Activated effector memory CD4-positive, alpha-beta T cell treated with Interleukin-2 at 50 U/mL for 16 hours (primary cell): Measurements from ENCODE around the gene MYO10.
"Not testable (repeated sequence)": the region's sequence is repeated elsewhere in the genome, so short reads cannot be mapped to it uniquely, and the experiment has no call there.

Experiments
- DNase-seq: peaks from one replicate; pipeline ENCODE4 v3.0.0-alpha.2; 2020

The MYO10 gene

DNA sequence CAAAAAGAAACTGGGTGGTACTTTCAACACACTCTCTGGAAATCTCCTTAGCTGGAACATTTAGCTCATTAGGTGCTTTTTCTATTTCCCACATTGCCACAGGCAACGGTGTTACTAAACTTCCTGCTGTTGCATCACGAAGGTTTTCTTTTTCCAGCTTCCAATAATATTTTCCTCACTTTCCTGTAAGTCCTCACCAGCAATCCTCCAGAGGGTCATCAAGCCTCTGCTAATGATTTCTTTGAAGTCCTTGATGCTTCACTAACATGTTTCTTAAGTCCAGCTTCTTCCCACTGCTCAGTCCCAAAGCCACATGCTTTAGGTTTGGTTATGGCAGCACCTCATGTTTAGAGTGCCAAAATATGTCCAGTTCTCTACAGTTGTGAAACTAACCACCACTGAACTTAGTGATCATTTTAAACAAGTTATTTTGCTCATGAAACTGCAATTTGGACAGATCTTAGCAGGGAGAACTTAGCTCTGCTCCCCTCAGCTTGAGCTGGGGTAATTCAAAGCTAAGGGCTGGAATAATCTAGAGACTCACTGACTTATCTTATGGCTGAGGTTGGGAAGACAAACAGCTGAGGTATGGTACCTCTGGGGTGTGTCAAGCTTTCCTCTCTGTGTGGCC, 279.4 kb downstream of the MYO10 start:
- DNase-seq = no peak

DNA sequence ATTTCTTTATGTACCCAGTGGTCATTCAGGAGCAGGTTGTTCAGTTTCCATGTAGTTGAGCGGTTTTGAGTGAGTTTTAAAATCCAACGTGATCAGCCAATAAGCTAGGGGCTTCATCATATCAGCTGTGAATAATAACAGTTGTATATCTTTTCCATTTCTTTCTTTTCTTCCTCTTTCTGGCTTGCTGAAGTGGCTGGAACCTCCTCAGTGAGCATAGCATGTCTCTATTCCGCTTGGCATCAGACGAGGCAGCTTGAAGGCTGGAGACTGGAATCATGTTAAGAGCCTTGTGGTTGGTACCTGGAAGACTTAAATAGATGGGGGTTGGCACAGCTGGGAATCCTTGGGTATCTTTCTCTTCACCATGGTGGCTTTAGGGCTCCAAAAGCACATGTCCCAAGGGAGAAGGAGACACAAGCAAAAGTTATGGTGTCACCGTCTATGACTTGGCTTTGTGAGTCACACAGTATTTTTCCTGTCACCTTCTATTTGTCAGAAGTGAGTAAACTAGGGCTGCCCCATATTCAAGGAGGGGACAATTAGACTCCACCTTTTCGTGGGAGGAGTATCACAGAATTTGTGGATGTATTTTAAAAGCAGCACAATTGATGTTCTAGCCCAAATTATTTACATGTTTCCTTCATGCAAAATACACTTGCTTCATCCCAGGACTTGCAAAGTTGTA, 281.3 kb downstream of the MYO10 start:
- no peak for DNase-seq

DNA sequence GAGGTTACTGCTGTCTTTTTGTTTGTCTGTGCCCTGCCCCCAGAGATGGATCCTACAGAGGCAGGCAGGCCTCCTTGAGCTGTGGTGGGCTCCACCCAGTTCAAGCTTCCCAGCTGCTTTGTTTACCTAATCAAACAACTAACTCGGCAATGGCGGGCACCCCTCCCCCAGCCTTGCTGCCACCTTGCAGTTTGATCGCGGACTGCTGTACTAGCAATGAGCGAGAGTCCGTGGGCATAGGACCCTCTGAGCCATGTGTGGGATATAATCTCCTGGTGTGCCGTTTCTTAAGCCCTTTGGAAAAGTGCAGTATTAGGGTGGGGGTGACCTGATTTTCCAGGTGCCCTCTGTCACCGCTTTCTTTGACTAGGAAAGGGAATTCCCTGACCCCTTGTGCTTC, 287.3 kb downstream of the MYO10 start:
- not testable (repeated sequence) for DNase-seq

DNA sequence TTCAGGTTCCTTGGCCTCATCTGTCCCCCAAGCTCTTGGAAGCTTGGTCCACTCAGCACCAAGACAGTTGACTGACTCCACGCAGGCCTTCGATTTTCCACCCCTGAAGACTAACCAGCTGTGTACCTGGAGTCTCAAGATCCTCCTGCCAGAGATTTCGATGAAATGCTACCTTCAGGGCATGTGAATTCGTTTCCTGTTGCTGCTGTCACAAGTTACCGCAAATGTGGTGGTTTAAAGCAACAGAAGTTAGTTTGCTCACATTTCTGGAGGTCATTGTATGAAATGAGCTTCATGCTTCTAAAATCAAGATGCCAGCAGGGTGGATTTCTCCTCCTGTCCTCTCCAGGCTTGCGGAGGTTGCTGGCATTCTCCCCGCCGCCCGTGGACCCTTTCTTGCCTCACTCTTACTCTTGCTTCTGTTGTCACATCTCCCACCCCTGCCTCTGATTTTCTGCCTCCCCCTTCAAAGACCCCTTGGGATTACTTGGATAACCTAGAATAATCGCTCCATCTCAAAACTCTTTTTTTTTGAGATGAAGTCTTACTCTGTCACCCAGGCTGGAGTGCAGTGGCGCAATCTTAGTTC, 291.7 kb downstream of the MYO10 start:
- DNase-seq = no peak

DNA sequence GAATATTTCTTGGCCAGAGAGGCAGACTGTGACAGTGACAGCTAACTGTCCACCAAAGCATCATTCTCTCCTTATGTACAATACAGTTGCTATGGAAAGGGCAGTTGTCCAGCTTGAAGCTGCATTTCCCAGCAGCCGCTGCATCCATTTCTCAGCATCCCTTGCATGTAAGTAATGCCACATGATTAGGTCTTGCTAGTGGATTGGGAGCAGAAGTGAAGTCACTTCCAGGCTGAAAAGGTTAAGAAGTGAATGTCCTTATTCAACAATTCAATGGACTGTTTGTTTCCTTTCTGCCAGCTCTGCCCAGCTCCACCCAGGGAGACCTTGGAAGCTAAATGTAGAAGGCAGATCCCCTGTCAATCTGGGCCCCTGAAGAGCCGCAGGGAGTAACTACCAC, 293.2 kb downstream of the MYO10 start:
- DNase-seq = no peak

DNA sequence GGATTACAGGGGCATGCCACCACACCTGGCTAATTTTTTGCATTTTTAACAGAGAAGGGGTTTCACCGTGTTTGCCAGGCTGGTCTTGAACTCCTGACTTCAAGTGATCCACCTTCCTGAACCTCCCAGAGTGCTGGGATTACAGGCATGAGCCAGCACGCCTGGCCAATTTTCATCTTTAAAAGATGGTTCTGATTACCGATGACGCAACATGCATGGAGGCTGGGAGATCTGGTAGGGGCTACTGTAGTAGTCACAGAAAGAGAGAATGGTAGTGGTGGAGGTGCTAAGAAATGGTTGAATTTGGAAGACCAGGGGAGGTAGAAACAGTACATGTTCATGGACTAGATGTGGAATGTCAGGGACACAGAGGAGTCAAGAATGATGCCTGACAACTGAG, 296.9 kb downstream of the MYO10 start:
- no peak for DNase-seq

DNA sequence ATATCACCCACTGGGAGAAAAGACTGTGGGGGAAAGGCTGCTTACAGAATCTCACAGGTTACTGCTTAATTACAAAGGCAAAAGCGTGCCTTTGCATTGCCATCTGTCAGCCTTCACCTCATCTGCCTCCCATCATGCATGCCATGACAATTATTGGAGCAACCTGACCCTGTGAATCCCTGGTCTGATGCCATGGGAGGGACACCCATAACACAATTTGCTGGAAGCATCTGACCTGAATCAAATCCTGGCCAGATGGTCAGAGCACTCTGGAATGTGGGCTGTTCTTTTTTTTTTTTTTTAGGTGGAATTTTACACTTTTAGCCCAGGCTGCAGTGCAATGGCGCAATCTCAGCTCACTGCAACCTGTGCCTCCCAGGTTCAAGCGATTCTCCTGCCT, 307.7 kb downstream of the MYO10 start:
- no peak for DNase-seq

DNA sequence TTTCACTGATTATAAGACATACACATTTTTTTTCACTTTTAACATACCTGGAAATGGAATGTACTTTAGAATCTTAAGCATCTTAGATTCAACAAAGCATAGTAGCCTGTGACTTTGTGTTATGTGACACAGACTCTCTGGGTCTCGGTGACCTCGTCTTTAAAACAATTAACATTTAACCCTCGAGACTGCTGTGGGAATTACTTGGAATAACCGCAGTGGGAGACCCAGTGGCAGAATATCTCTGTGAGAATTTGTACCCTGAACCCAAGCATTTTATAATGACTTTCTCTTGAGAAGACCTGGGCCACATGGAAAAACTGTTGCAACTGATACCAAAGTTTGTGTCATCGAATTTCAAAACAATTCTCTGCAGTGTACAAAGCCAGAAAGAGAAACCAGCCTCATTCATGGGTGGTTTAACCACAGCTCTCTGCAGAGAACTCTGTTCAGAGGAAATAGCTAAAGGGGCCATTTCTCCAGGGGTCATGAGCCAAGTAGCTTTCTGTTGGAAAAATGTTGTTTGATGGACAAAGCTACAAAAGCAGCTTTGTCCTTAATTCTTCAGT, 309.3 kb downstream of the MYO10 start:
- DNase-seq = no peak

DNA sequence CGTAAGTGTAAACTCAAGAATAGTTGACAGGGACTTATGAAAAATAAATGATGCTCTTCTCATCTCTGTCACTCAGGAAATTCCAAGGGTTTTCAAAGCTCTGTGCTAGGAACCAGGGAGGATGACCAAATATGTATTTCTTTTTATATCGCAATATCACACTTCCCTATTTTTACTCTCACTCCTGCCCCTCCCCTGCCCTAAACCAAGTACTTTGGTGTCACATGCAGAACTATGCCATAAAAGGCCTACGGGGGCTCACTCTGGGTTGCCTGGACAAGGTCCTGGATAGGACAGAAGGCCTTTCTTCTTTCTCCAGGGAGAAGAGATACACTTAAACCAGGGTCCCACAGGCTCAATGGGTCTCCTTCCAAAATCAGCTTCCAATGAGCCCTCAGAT, 311.0 kb downstream of the MYO10 start:
- no peak for DNase-seq

DNA sequence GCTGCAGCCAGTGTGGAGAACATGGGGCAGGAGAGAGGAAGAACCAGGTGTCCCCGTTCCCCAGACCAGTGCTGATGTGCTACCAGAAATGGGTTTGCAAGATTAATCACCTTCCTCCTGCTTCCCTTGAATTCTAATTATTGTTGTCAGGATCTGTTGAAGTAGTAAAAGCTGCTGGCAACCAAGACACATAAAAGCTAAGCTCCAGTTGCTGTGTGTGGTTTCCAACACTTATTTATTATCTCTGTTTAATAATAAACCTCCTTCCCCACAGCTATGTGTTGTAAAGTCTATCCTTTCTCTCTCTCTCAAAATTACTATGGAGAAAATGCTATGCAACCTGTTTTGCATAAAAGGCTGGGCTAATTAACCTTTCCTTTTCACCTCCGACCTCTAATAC, 317.0 kb downstream of the MYO10 start:
- no peak for DNase-seq

DNA sequence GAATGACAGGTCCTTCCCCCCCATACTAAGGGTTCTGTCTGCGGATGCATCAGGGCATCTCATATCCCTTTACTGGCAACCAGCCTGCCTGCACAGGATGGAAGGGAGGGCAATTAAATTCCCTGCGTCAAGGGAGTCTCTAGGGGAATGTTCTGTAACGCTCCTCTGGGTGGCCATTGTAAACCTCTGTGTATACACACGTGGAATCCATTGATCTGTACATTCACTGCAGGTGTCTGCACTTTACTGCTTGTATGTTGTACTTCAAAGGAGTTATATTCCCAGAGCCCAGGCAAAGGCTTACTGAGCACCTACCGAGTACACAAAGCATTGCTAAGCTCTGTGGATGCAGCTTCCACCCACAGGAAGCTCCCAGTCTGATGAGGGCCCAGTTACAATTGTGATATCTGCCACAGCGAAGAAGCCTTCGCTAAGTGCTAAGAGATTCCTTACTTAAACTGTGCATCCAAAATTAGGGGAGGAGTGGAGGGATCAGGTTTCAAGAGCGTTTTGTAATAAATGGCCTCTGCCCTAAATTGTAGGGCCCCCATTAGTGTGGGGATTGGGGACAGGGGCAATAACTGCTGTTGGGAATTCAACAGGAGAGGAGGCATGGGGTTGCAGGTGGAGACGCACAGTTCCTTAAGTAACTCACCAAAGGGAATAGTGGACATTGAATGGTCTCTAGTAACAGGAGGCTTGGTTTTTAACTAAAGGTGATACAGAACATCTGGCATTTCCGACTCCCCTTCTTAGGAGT, 317.8 kb downstream of the MYO10 start:
- DNase-seq = no peak

DNA sequence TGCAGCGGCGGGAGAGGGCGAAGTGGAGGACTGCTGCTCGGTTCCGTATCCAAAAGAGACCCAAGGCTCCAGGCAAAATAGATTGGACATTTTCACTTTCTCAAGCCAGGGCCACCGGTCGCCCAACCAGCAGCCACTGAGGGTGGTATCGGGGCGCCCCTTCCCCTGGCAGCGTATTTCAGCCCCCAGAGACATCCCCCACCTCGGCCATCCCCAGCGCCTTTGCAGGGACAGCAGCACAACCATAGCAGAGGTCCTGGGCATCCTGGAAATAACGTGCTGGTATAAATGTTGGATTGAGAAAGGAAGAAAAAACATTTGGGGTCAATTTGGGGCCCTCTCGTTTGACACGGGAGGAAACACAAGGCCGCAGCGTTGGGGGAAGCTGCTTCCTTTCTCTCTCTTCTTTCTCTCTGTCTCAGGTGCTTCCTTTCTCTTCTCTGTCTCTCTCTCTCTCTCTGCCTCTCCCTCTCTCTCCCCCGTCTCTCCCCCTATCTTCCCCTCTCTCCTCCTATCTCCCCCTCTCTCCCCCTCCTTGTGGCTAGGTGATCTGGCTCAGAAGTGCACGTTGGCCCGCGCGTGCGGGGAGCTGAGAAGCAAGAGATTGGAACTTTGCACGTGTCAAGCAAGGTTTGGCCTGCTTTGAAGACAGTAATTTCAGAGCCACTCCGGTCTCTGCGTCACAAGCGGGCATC, 318.7 kb downstream of the MYO10 start:
- DNase-seq = peak; percentile 47

DNA sequence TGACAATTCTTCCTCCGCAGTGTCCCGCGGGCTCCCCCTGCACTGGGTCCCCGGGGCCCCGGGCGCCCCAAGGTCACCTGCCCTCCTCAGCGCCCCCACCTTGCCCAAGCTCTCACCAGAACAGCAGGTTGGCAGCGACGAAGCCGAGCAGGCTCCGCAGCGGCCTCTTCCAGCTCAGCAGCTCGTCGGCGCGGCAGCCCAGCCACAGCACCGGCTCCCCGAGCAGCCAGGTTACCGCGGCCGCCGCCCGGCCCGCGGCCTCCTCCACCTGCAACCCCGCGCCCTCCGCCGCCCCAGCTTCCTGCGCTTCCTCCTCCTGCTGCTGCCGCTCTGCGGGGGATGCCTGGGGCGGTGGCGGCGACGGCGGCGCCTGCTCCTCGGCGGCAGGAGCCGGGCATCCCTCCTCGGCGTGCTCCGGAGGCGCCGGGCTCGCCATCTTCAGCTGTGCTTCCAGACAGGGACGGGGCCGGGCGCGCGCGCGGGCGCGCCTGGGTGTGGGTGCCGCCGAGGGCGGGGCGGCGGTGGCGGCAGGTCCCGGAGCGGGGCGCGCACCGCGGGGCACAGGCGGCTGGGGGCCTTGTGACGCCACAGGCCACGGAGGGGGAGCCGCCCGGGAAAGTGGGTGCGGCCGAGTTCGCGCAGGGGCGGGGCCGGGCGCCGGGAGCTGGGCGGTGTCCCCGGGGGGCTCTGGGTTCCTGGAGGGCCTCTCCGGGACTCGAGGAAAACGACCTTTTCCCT, 319.4 kb downstream of the MYO10 start, which contains the start of gene RETREG1:
Gene RETREG1, minus strand, starts transcription at position 462 of the 738 bp plus-strand sequence. Its CDS starts 26 bp downstream, at position 436.
- peak; percentile 81 for DNase-seq

DNA sequence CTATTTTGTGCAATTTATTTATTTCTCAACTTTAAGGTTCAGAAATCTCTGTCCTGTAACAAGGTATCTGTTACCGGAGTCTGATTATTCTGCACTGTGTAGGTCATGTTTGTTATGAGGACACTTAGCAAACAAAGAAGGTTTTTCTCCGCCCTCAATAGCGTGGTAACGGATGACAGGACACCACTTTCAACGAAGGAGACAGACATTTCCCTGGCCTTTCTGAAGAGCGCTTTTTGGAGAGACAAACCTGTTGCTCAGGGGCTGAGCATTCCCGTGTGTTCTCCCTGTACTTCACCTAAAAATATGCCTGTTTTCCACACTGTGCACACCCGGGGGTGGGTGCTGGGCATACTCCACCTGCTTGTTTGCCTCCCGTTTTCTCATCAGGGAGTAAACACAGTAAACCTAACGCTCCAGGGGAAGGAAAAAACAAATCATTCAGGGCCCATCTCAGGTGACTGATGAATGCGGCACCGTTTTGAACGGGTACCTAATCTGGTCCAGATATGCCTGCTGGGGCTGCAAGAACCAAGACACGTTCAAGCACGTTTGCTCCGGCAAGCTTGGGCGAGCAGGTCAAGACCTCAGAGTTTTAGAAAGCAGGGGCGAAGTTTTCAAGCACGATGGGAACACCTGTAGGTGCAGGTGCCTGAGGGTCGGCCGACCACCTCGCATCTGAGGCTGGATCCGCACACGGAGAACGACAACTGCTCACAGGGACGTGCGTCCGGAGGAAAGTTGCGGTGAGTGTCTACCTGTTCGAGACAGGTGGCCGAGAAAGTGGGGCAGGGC, 320.1 kb downstream of the MYO10 start:
- DNase-seq = no peak

DNA sequence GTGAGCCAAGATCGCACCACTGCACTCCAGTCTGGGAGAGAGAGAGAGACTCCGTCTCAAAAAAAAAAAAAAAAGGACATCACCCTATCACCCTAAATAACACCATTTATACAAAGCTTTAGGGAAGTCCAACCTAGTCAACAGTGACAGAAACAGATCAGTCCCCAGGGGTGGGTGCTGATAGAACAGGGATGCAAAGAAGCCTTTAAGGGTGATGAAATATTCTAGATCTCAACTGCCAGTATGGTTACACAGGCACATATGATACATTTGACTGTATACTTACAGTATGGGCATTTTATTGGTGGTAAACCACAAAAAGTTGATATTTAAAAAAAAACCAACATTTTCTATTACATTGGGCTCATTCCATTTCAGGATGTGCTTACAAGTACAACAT, 324.1 kb downstream of the MYO10 start:
- DNase-seq = no peak
